AG10803 (cell line): ENCODE results near the gene RASSF6.

Source experiments
- DNase-seq: peaks from one replicate; pipeline ENCODE4 v3.0.0; 2010; ENCODE audit warnings: low read depth
- H3K4me3 ChIP-seq: 2 replicates; pipeline ENCODE4 v1.5.1; 2011; ENCODE audit warnings: mild to moderate bottlenecking, low read length, control low read depth
- TF ChIP-seq, protein P1 (sequence below): conservative IDR thresholded peaks from 2 replicates; pipeline ENCODE4 v1.5.1; 2011; ENCODE audit warnings: mild to moderate bottlenecking, low read length, control low read depth, inconsistent platforms

The RASSF6 gene

DNA sequence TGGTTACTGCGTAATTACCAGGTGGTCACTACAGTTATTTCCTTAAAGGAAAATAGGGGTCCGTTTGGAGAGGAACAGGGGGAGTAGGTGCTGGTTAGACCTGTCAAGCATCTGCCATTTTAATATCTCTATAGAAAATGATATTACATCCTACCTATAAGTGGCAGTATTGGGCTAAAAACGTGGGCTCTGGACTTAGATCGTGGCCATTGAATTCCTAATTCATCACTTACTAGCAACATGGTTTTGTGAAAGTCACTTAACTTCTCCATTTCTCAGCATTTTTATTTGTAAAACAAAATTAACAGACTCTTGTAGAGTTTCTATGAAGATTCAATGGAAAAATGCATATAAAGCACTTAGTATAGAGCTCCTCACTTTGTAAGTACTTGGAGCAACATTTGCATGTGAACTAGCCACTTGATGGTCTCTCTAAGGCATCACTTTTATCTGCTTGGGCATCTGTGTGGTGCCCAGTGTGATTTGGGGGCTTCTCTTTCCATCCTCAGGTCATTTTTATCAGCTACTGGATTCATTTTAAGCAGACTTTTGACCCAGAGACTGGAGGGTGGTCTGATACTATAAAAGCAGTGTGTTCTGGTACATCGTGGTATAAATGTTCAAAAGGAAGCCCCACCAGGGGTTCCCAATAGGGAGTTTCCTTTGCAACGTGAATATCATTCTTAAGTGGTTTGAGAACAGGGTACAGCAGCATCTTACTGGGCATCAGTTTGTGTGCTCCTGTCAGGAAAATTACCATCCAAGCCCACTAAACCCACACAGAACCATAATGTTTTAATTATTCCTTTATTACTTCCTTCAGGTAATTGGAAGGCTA, 42.7 kb upstream of the RASSF6 start:
- H3K4me3 ChIP-seq = no peak overlapping the region
- DNase-seq = peak; percentile 74

DNA sequence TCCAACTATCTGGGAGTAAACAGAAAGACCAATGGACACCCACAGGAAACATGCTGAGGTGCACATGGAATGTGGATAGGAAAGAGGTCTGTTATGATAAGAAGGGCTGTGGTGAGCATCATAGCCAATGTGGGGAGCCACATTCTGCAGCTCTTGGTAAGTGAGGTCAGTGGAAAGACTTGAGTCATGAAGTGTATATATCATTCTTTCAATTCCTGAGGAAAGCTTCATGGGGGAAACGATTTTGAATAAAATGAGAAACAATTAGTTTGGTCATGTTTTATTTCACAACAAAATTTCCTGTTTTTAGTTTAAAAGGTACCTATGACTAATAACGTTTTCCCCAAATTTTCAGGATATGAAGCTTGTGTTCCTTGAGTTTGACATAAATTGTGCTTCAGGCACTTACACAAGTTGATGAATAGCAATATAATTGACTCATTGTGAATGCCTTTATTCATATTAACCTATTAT, 41.4 kb upstream of the RASSF6 start:
- TF ChIP-seq, protein P1, sequence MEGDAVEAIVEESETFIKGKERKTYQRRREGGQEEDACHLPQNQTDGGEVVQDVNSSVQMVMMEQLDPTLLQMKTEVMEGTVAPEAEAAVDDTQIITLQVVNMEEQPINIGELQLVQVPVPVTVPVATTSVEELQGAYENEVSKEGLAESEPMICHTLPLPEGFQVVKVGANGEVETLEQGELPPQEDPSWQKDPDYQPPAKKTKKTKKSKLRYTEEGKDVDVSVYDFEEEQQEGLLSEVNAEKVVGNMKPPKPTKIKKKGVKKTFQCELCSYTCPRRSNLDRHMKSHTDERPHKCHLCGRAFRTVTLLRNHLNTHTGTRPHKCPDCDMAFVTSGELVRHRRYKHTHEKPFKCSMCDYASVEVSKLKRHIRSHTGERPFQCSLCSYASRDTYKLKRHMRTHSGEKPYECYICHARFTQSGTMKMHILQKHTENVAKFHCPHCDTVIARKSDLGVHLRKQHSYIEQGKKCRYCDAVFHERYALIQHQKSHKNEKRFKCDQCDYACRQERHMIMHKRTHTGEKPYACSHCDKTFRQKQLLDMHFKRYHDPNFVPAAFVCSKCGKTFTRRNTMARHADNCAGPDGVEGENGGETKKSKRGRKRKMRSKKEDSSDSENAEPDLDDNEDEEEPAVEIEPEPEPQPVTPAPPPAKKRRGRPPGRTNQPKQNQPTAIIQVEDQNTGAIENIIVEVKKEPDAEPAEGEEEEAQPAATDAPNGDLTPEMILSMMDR = peak; percentile 47
- DNase-seq = peak; percentile 97

More for the DNA sequence above, 42.7 kb upstream of the RASSF6 start:
- TF ChIP-seq, protein P1 = peak; percentile 67

DNA sequence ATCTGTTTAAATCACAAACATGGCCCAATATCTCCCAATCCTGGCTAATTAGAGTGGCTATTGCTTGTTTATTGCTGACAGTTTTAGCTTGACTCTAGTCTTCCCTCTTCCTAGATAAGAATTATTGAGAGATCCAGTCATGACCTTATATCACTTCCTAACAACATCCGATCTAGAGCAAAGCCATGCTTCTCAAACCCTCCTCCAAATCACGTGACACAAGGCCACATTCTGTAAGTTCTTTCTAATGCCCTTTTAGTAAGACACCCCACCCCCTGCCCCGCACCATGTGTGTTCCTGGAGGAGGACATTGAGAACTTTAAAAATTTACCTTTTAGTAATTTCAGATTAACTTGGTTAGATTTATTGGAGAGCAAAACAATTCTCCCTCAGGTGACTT, 40.6 kb upstream of the RASSF6 start:
- no peak overlapping the region for H3K4me3 ChIP-seq
- no peak for DNase-seq
- TF ChIP-seq, protein P1 = no peak

More for the DNA sequence above, 41.4 kb upstream of the RASSF6 start:
- no peak overlapping the region for H3K4me3 ChIP-seq

DNA sequence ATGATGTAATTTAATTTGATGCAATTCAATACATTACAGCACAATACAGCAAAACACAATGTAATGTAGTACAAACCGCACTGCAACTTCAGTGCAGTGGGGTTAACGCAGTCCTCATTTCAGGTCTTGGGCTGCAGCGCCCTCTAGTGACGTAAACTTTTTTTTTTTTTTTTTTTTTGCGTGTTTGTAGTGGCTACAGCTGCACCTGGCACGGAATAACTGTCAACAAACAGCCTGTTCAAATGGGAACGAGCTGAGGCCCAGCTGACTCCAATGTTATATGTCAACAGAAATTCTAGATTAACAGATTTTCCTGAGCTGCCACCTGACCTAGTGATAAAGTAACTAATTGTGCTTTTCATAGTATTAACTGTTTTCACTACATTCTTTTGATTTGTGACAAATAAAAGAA, 33.5 kb upstream of the RASSF6 start:
- H3K4me3 ChIP-seq = no peak overlapping the region
- DNase-seq = peak; percentile 54
- TF ChIP-seq, protein P1 = peak; percentile 70

DNA sequence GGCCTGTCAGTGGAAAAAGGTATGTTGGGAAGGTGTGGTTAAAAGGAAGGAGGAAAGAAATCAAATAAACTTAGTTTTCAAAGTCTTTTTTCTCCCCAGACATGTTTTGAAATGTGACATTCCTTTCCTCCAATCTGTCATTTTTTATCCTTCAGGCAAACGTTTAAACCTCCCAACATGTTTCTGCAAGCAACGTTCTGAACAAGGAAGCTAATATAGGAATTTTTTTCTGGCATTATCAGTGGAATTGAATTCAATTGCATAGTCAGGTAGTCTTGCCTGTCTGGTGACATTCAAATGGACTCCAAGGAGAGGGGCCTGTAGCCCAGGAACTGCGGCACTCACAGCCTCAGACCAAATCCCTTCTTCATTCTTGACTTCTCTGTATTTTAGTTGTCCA, 30.0 kb upstream of the RASSF6 start:
- TF ChIP-seq, protein P1 = no peak
- no peak for DNase-seq
- H3K4me3 ChIP-seq = no peak overlapping the region

DNA sequence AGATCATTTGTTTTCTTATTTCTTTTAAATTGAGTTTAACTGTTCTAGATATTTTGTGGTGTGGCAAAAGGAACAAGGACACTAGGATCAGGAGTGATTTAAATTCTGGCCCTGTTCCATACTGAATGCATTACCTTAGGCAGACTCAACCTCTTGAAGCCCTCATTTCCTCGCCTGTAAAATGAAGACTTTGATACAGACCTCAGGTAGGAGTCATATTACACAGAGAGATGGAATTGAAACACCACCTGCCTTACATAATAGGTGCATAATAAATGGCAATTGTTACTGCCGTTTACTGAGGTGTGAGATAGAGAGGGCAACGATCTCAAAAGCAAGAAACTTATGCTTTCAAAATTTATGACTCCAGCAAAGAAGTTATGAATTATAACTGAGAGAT, 28.2 kb upstream of the RASSF6 start:
- DNase-seq = no peak
- no peak overlapping the region for H3K4me3 ChIP-seq
- TF ChIP-seq, protein P1 = no peak

DNA sequence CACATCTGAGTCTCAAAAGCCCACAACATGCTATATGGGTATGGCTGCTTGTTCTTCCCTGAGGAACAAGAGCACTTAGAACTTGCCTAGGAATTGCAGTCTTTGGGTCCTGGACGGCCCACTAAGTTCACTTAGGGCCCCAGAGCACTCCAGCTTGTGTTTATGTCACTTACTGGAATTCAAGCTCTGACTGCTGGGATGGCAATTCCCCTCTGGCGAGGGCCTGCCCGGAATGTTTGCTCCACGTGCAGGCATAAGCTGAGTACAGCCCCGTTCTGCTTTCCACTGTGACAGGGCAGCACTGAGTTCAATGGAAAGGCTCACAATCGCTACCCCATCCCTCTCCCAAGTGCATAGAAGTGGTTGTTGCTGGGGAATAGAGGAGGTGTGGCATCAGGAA, 25.9 kb upstream of the RASSF6 start:
- H3K4me3 ChIP-seq = no peak overlapping the region
- TF ChIP-seq, protein P1 = no peak
- no peak for DNase-seq
